Tibial nerve (tissue), 4 donors: ENCODE results near the gene SNX18.

ENCODE experiments used
- CTCF ChIP-seq, 5 experiments: fragments of 200-600 bp in 3 of 5; fragments of 450-650 bp in 2 of 5; sonication (generic) in 3 of 5; IDR thresholded peaks; one replicate each; pipeline ENCODE4 v1.5.1; 2016 to 2019; ENCODE audit warnings: antibody characterized with exemption in 5 of 5, mild to moderate bottlenecking in 3 of 5, moderate library complexity in 2 of 5
- EP300 ChIP-seq, 2 donors: sonication (generic); formaldehyde crosslinking; IDR thresholded peaks; one replicate each; pipeline ENCODE4 v1.6.1; 2017; ENCODE audit warnings: antibody characterized with exemption in 2 of 2, mild to moderate bottlenecking in 1 of 2

GRCh38 chr5:54525692-54526091, 8.1 kb downstream of the SNX18 start:
- TF ChIP-seq EP300 (IDR thresholded peaks at IDR 0.05) (no peak), CTCF (IDR thresholded peaks at IDR 0.05) (no peak)
